Skeletal muscle cell (primary cell): ENCODE data around the gene GPR143.
A peak's percentile ranks its signal among the peaks of the same experiment; 100 is the strongest.
"Not testable (repeated sequence)": the region's sequence is repeated elsewhere in the genome, so short reads cannot be mapped to it uniquely, and the experiment has no call there.

ENCODE experiments used
- DNase-seq: peaks from one replicate; pipeline ENCODE4 v3.0.0-alpha.2; 2010; ENCODE audit warnings: low read depth
- H3K4me3 ChIP-seq: 2 replicates; pipeline ENCODE4 v1.5.1; 2011; ENCODE audit warnings: low read depth, mild to moderate bottlenecking, control low read depth, low read length, moderate library complexity

The GPR143 gene

GRCh38 chrX:9765737-9766097 lies at the start of gene GPR143:
TSS of gene GPR143 (minus strand) at chrX:9765847. CDS start at chrX:9765817, 30 bp downstream.
- DNase-seq, result no peak
- H3K4me3 ChIP-seq, result no peak within 1 kb of the TSS

- not testable (repeated sequence) for DNase-seq
Measured at GRCh38 chrX:9811086-9811485, 45.4 kb upstream of the GPR143 start.

GRCh38 chrX:9809876-9810275 lies 44.2 kb upstream of the GPR143 start:
- DNase-seq, result not testable (repeated sequence)

More at GRCh38 chrX:9811086-9811485, 45.4 kb upstream of the GPR143 start:
- H3K4me3 ChIP-seq, result not testable (repeated sequence)

GRCh38 chrX:9807355-9808182 lies 41.9 kb upstream of the GPR143 start:
- H3K4me3 ChIP-seq, result no peak overlapping the region
- DNase-seq, result no peak

More at GRCh38 chrX:9809876-9810275, 44.2 kb upstream of the GPR143 start:
- H3K4me3 ChIP-seq, result not testable (repeated sequence)

DNA sequence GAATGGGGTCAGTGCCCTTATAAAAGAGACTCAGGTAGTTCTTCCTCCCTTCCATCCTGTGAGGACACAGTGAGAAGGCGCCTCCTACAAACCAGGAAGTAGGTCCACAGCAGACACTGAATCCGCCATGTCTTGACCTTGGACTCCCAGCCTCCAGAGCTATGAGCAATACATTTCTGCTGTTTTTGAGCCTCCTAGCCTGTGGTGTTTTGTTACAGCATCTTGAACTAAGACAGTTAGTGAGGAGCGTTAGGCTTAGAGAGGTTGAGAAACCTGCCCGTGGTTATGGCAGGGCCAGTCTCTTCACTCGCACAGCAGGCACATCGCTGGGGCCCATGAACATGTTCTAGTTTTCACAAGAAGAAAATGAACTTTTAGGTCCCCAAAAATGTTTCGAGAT lies 40.3 kb upstream of the GPR143 start:
- DNase-seq, result no peak

GRCh38 chrX:9804444-9804843 lies 38.8 kb upstream of the GPR143 start:
- DNase-seq, result no peak
- H3K4me3 ChIP-seq, result no peak overlapping the region

More for the DNA sequence above, 40.3 kb upstream of the GPR143 start:
- no peak overlapping the region for H3K4me3 ChIP-seq

GRCh38 chrX:9802737-9803136 lies 37.1 kb upstream of the GPR143 start:
- DNase-seq, result no peak
- H3K4me3 ChIP-seq, result no peak overlapping the region

GRCh38 chrX:9797384-9798360 lies 32.0 kb upstream of the GPR143 start:
- DNase-seq, result no peak
- no peak overlapping the region for H3K4me3 ChIP-seq

DNA sequence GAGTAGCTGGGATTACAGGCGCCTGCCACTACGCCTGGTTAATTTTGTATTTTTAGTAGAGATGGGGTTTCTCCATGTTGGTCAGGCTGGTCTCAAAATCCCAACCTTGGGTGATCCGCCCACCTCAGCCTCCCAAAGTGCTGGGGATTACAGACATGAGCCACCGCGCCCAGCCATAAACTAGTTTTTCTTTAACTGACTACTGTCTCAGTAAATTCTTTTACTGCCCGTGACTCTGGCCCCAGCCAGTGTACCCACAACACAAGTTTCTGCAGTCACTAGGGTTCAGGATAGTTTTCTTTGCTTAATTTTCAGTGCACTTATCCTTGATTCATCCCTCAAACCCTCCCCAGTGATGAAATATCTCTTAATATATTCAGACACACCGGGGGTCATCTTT lies 28.8 kb upstream of the GPR143 start:
- DNase-seq, result no peak
- no peak overlapping the region for H3K4me3 ChIP-seq

DNA sequence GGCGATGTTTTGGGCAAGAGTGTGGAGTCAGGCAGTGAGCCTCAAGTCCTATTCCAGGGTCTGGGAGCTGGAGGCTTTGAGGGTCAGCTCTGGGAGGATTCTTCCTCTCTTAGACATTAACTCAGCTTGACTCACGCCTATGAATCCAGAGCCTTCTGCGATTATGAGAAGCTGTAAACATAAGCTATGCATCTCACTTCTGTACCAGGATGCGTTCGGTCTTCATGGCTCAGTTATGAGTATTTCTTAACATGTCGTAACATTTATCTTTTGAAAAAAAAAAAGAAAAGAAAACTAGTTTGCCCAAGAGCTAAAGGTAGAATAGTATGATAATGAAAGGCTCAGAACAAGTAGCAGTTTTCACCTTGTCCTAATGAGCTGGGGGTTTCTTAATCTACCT lies 25.2 kb upstream of the GPR143 start:
- no peak for DNase-seq

GRCh38 chrX:9789555-9789954 lies 23.9 kb upstream of the GPR143 start:
- no peak overlapping the region for H3K4me3 ChIP-seq

More for the DNA sequence above, 25.2 kb upstream of the GPR143 start:
- no peak overlapping the region for H3K4me3 ChIP-seq

GRCh38 chrX:9788911-9789310 lies 23.3 kb upstream of the GPR143 start:
- H3K4me3 ChIP-seq, result no peak overlapping the region
- no peak for DNase-seq

More at GRCh38 chrX:9789555-9789954, 23.9 kb upstream of the GPR143 start:
- no peak for DNase-seq

DNA sequence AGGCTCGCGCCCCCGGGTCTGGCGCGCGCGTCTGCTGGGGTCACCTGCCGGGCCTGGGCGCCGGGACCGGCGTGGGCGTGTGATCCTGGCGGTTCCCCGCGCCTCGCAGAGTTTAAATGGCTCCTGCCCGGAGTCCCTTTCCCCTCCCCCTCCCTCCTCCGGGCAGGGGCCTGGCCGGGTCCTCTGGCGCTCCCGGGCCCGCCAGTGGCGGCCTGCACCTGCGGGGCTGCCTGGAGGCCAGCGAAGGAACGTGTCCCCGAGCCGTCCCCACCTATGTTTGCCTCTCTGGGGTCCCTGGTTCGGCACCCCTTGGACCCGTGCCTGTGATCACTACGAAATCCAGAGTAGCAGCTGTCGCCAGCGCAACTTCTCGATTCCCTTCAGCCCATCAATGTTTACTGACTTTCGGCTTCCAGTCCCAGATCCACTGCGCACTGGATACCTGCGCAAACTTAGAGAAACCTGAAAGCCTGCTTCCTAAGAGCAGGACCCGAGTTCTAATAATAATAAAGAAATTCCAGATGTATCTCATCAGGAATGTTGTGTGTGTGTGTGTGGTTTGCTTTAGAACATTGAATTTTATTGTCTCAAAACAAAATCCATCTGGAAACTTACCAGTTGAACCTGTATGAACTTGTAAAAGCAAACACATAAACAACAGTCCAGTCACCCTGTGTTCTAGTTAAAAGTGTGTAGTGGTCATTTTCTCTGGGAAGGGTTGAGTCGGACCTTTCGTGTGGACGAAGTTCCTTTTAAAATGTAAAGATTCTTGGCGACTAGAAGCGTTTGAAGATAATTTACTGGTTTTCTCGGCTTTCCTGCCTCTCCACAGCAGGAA lies 21.4 kb upstream of the GPR143 start:
- no peak for DNase-seq
- H3K4me3 ChIP-seq, result peak overlapping the region; percentile 27

DNA sequence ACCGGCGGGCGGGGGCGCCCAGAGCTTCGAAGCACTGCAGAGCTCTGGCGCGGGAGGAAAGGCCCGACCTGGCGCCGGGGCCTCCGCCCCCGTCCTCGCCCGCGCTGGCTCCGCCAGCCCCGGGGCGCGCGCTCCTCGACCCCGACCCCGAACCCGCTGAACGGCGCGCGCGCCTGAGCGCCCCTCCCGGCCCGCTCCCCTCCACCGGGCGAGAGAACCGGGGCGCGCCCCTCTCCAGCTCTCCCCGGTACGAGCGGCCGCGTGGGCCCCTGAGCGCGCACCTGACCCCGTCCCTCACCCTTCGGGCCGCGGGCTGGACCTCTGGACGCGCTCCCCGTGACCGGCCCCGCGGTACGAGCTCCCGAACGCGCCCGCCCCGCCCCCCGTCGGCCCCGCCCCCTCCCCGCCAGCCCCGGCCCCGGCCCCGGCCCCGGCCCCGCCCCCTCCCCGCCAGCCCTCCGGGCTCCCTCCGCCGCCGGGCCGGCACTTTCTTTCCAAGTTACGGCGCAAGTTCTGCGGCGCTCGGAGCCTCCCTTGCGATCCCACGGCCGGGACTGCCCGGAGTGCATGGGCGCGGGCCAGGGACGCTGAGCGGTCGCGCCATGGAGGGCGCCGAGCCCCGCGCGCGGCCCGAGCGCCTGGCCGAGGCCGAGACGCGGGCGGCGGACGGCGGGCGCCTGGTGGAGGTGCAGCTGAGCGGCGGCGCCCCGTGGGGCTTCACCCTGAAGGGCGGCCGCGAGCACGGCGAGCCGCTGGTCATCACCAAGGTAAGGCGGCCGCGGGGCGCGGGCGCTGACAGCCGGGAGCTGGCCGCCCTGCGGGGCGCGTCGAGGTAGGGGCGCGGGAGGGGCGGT lies 20.5 kb upstream of the GPR143 start, which contains the start of gene SHROOM2:
TSS of gene SHROOM2 (plus strand) at position 486 of the 854 bp plus-strand sequence. CDS start at position 603, 117 bp downstream.
- H3K4me3 ChIP-seq, result peak within 1 kb of the TSS; percentile 29

GRCh38 chrX:9785254-9785943 lies 19.8 kb upstream of the GPR143 start:
- H3K4me3 ChIP-seq, result no peak overlapping the region
- no peak for DNase-seq

More for the DNA sequence above, 20.5 kb upstream of the GPR143 start, which contains the start of gene SHROOM2:
- no peak for DNase-seq

GRCh38 chrX:9784332-9784731 lies 18.7 kb upstream of the GPR143 start:
- H3K4me3 ChIP-seq, result no peak overlapping the region
- no peak for DNase-seq

DNA sequence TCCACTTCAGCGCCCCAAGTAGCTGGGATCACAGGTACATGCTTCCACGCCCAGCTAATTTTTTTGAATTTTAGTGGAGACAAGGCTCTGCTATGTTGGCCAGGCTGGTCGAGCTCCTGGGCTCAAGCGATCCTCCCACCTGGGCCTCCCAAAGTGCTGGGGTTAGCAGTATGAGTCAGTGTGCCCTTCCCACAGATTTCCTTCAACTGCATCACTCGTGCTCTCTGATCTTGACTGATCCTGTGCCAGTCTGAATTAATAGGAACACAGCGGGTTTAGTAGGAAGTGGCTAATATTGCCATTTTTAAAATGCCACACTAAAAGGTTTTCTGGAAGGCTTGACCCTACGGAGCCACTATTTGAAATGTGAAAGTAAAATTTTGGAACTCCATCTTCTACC lies 16.3 kb upstream of the GPR143 start:
- DNase-seq, result no peak
- H3K4me3 ChIP-seq, result no peak overlapping the region

DNA sequence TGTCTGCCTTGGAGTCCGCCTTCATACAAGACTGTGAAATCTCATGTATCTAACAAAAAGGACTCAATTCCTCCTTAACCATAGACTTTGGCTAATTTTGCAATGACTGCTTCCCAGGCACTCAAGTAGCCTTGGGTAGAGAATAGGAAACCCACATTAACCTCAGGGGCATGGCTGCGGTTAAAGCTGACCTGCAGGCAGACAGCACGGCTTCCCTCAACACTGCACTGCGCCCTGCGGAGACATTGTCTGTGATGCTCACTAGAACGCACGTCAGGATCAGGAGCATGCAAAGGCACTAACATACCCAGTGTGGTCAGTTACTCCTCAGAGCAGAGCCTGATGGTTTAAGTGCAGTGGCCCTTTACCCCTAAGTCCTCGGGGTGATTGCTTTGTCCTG lies 10.3 kb upstream of the GPR143 start:
- no peak for DNase-seq
- no peak overlapping the region for H3K4me3 ChIP-seq
